BE2C (cell line): Measurements from ENCODE around the gene SLC47A1.
"Not testable (repeated sequence)": the region's sequence is repeated elsewhere in the genome, so short reads cannot be mapped to it uniquely, and the experiment has no call there.

Experiments
- DNase-seq: peaks from one replicate; pipeline ENCODE4 v3.0.0-alpha.2; 2020
- H3K27me3 ChIP-seq: fragments of 250-450 bp; sonication (Bioruptor Pico); 2 replicates; pipeline ENCODE4 v1.5.1; 2020; ENCODE audit warnings: mild to moderate bottlenecking
- H3K36me3 ChIP-seq: fragments of 250-450 bp; sonication (Bioruptor Pico); 2 replicates; pipeline ENCODE4 v1.5.1; 2020; ENCODE audit warnings: mild to moderate bottlenecking
- H3K4me1 ChIP-seq: fragments of 250-450 bp; sonication (Bioruptor Pico); 2 replicates; pipeline ENCODE4 v1.5.1; 2020
- H3K4me3 ChIP-seq: 2 replicates; pipeline ENCODE4 v1.5.1; 2011; ENCODE audit warnings: low read depth, low read length
- H3K9me3 ChIP-seq: fragments of 250-450 bp; sonication (Bioruptor Pico); 2 replicates; pipeline ENCODE4 v1.5.1; 2020
- CTCF ChIP-seq: IDR thresholded peaks from 2 replicates; pipeline ENCODE4 v1.5.1; 2012; ENCODE audit warnings: mild to moderate bottlenecking, low read depth, low read length

The SLC47A1 gene

GRCh38 chr17:19520641-19521040 lies 13.0 kb upstream of the SLC47A1 start:
- H3K36me3 ChIP-seq: no peaks in the 10 kb centered on the region
- H3K4me3 ChIP-seq: no peak overlapping the region
- H3K4me1 ChIP-seq: no peaks in the 10 kb centered on the region
- no peaks in the 10 kb centered on the region for H3K27me3 ChIP-seq
- H3K9me3 ChIP-seq: no peaks in the 10 kb centered on the region
- TF ChIP-seq CTCF: no peak
- DNase-seq: no peak

GRCh38 chr17:19523690-19524089 lies 10.0 kb upstream of the SLC47A1 start:
- Histone ChIP-seq H3K27me3 (no peaks in the 10 kb centered on the region), H3K36me3 (no peaks in the 10 kb centered on the region), H3K9me3 (no peaks in the 10 kb centered on the region), H3K4me3 (no peak overlapping the region), H3K4me1 (no peaks in the 10 kb centered on the region)
- no peak for TF ChIP-seq CTCF
- no peak for DNase-seq

GRCh38 chr17:19526950-19527349 lies 6.7 kb upstream of the SLC47A1 start:
- H3K4me3 ChIP-seq, H3K27me3 ChIP-seq: not testable (repeated sequence)

GRCh38 chr17:19531780-19532501 lies 1.7 kb upstream of the SLC47A1 start:
- TF ChIP-seq CTCF: no peak
- DNase-seq: no peak
- H3K27me3 ChIP-seq: peaks cover 19% of the 10 kb centered on the region

More at GRCh38 chr17:19526950-19527349, 6.7 kb upstream of the SLC47A1 start:
- not testable (repeated sequence) for H3K9me3 ChIP-seq, H3K36me3 ChIP-seq, H3K4me1 ChIP-seq, DNase-seq

GRCh38 chr17:19533036-19533717 lies 477 bp upstream of the SLC47A1 start:
- no peak for TF ChIP-seq CTCF
- no peaks in the 10 kb centered on the region for H3K9me3 ChIP-seq
- no peak overlapping the region for H3K4me3 ChIP-seq
- no peaks in the 10 kb centered on the region for H3K36me3 ChIP-seq
- DNase-seq: no peak
- H3K4me1 ChIP-seq: no peaks in the 10 kb centered on the region
- peaks cover 19% of the 10 kb centered on the region for H3K27me3 ChIP-seq

More at GRCh38 chr17:19531780-19532501, 1.7 kb upstream of the SLC47A1 start:
- no peaks in the 10 kb centered on the region for H3K9me3 ChIP-seq
- no peaks in the 10 kb centered on the region for H3K36me3 ChIP-seq
- H3K4me3 ChIP-seq: no peak overlapping the region
- H3K4me1 ChIP-seq: no peaks in the 10 kb centered on the region

- peaks cover 19% of the 10 kb centered on the region for H3K27me3 ChIP-seq
Observed at GRCh38 chr17:19534562-19535149, 1.0 kb downstream of the SLC47A1 start.

More at GRCh38 chr17:19534562-19535149, 1.0 kb downstream of the SLC47A1 start:
- Histone ChIP-seq H3K4me1 (no peaks in the 10 kb centered on the region), H3K9me3 (no peaks in the 10 kb centered on the region), H3K36me3 (no peaks in the 10 kb centered on the region), H3K4me3 (no peak overlapping the region)
- no peak for TF ChIP-seq CTCF
- DNase-seq: no peak
